TTC549 (cell line): ENCODE data around the gene ZNF260.
A peak's percentile ranks its signal among the peaks of the same experiment; 100 is the strongest.

Experiments used
- FAIRE-seq: peaks from 2 replicates; lab custom pipeline; 2012; peaks lifted over from hg19 to GRCh38; lab: Jason Lieb, UNC

Gene ZNF260

GRCh38 chr19:36489920-36490415, 38.1 kb downstream of the ZNF260 start:
- no peak for FAIRE-seq

DNA sequence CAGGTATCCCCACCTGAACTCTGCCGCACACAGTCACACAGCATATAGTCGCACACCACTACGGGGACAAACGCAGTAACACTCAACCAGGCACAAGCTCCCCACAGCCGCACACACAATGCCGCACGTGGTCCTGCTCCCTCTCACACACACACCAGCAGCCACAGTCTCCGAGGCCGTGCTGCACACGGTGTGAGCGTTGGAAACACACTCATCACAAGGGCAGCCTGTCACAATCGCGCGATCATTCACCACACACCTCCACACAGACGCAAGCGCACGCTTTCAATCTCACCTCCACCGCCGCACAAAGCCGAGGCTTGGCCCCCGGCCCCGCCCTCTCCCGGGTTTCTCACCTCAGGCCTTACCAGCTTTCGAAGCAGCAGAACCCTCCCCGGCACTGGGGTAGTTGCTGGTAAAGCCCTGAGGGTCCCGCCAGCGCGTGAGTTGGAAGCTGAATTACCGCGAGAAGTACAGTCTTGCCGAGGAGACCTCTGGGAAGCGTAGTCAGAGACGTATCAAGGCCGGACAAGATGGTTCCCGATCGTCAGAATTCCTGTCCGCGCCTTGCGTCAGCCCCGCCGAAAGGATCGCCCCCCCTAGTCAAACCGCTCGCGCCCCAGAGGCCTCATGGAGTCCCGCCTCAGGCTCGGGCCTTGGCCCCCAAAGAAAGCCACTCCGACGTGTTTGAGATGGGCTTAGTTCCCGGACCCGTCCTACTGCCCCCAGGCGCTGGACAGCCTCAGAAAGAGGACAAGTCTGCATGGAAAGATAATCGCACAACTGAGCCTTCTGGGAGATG, 38.8 kb downstream of the ZNF260 start, which contains the start of gene ZNF566:
TSS of gene ZNF566 (minus strand) at position 444 of the 802 bp plus-strand sequence. CDS start 13,004 bp downstream, outside the sequence.
- FAIRE-seq, result peak; percentile 33

- FAIRE-seq, result no peak
These were observed 39.3 kb downstream of the ZNF260 start for GRCh38 chr19:36488846-36489117.

- FAIRE-seq, result no peak
These were observed 39.8 kb downstream of the ZNF260 start for GRCh38 chr19:36488118-36488845.

DNA sequence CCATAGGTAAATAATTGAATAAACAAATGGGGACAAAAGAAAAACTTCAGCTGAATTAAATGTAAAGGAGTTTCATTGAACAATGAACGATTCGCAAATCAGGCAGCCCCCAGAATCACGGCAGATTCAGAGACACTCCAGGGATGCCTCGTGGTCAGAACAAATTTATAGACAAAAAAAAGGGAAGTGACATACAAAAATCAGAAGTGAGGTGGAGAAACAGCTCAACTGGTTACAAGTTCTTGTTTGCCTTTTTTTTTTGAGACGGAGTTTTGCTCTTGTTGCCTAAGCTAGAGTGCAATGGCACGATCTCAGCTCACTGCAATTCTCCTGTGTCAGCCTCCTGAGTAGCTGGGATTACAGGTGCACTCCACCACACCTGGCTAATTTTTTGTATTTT, 44.4 kb downstream of the ZNF260 start:
- no peak for FAIRE-seq

DNA sequence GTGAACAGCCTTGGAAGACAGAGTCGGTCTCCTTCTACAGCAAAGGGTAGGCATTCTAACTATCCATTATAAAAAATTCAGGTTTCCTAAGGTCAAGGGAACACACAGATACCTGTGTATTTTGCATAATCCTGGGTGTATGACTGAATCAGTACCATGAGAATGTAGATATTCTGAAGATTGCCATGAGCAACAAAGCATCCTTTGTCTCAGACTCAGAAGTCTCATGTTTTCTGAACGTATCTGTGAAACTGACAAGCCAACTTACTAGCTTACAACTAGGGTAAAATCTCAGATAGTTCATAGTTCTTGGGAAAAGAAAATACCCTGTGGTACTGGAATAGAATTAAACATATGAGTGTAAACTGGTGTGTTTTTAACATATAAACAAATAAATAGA, 45.2 kb downstream of the ZNF260 start:
- no peak for FAIRE-seq
